Amniotic epithelial cell (primary cell): ENCODE results near the gene BAAT.
A peak's percentile ranks its signal among the peaks of the same experiment; 100 is the strongest.
"Not testable (repeated sequence)": the region's sequence is repeated elsewhere in the genome, so short reads cannot be mapped to it uniquely, and the experiment has no call there.

Experiments
- DNase-seq: peaks from one replicate; pipeline ENCODE4 v3.0.0-alpha.2; 2010; ENCODE audit warnings: low read depth

The BAAT gene

DNA sequence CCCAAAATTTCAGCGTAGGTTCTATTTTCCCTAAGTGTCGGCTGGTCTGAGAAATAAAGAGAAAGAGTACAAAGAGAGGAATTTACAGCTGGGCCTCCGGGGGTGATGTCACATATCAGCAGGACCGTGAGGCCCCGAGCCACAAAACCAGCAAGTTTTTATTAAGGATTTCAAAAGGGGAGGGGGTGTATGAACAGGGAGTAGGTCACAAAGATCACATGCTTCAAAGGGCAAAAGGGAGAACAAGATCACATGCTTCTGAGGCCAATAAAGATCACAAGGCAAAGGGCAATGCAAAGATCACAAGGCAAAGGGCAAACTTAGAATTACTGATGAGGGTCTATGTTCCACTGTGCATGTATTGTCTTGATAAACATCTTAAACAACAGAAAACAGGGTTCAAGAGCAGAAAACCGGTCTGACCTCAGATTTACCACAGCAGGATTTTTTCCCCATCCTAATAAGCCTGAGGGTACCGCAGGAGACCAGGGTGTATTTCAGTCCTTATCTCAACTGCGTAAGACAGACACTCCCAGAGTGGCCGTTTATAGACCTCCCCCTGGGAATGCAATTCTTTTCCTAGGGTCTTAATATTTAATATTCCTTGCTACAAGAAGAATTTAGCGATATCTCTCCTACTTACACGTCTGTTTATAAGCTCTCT lies at the start of gene BAAT:
Gene BAAT (minus strand): TSS at position 134 of the 664 bp plus-strand sequence. CDS start 13,602 bp downstream, outside the sequence.
- not testable (repeated sequence) for DNase-seq

DNA sequence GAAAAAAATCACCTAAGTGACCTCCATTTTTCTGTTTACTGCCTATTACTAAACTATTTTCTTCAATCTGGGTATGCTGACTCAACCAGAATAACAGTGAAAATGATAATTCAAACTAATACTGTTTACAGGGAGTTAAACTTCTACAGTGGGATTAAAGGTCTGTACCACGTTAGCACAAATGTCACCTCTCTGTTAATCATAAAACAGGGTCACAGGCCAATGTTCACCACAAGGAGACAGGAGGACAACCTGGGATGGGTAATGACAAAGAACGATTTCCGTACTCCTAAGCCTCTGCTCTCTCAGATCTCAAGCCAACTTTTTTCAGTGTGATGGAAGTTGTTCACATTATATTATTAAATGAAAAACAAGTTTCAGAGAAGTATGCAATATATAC lies 48.4 kb upstream of the BAAT start:
- no peak for DNase-seq

DNA sequence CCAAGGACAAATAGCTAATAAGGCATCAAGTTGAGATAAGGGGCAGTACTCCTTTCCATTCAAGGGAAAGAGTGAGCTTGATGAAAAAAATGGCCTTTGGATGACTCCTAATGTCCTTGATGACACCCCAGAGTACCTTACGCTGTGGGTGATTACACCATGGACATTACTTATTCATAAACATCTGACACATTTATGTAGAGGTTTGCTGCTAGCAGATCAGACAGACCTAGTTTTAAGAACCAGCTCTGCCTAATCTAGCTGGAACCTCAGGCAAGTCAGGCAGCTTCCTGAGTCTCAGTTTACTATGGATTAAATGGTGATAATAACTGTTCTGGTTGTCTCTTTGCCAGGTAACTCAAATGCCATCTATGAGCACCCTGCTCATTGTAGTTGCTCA lies 47.9 kb upstream of the BAAT start:
- DNase-seq = no peak

DNA sequence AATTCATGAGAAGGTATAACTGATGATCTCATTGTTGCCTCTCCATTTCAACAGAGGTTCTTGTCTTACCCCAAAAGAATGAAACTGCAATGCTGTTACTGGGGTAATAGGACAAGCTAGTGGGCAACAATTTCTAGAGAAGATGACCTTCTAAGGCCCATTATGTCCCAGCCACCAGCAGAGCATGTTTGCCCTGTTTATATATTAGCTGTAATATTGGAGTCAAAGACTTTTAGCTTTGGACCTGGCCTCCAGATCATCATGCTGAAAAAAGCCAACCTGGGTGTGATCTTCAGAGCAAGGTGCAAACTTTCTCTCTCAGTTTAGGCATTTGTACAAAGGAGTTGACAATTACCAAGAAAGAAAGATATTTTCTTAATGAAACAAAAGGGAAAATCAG lies 47.4 kb upstream of the BAAT start:
- DNase-seq = no peak

DNA sequence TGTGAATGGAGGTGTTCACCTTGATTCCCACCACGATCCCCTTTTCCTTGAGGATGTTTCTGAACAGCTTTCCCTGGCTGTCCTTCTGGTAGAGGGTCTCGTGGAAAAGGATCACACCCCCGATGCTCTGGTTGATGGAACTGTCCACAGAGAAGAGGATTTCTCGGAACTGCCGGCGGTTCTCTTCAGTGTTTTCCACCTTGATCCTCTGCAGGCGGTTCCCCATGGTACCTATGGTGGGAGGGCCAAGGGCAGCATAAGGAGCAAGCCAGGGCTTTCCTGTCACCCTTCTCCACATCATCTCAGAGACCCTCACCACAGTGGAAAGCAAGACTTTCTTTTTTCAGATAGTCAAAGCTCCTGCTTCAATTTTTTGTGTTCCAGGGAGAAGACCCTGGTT lies 44.9 kb upstream of the BAAT start:
- no peak for DNase-seq

DNA sequence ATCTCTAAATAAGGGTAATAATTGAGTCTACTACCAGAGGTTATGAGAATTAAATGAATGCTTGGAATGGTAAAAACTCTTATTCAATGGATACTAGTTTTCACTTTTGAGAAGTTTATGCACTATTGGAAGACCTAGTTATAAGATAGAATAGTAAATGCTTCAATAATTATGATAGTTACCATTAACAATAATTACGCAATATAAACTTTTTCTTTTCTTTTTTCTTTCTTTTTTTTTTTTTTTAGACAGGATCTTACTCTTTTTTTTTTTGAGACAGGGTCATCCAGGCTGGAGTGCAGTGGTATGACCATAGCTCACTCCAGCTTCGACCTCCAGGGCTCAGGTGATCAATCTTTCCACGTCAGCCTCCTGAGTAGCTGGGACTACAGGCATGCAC lies 44.1 kb upstream of the BAAT start:
- DNase-seq = no peak

DNA sequence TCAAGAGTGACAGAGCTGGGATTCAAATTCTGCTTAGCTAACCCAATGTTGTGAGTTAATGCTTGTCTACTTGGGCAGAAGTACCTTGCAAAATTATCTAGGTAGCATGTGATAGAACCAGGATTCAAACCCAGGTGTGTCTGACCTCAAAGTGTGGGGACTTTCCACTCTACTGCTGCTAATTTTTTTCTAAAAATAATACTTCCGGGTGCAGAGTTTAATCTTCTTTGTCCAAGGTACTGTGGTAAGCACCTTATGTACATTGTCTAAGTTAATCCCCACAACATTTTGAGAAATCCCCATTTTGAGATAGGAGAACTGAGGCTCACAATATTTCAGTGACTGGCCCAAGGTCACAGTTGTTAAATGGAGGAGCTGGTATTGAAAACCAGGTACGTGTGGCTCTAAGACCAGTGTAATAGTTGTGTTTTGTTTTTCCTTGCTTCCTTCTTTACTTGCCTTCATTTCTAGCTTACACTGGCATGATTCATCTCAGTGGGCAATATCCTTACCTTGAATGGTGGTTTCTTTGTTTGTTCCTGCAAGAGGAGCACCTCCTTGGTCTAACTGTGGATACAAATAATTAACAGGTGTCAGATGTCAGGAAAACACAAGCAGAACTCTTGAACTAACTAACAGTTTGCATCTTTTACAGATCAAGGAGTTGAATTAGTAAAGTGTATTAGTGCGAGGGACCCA lies 43.3 kb upstream of the BAAT start:
- no peak for DNase-seq

DNA sequence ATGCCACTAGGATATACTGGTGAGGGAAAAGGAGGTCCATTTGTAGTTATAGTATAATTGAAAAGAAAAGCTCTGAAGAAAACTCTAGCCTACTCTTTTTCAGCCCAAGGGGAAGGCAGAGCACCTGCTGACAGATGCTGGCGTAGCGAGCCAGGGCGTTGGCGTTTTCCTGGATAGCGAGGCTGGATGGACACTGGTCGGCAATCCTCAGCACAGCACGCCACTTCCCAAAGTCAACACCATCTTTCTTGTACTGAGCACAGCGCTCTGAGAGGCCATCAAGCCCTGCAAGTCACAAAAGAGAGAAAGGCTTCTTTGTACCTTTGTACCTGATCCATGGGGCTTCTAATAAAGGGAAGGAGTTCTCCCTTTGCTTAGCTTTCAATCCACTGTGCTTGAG lies 42.6 kb upstream of the BAAT start:
- DNase-seq = no peak

DNA sequence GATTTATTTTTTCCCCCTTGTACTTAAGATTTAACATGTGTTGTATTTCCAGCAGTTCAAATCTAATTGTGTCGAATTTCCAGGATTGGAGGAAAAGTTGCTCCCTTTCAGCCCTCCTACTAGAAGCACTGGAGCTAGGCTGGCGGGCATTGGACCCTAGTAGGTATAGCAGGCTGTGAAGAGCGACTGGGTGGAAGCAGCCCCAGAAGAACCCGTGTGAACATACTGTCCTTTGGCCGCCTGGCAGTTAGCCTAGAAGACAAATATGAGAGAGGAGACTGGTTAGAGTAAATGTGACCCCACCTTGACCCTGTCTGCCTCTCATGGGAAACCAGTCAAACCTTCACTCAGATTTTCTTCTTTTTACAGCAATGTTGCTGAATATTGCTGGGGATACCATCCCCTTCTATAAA lies 36.9 kb upstream of the BAAT start:
- no peak for DNase-seq

DNA sequence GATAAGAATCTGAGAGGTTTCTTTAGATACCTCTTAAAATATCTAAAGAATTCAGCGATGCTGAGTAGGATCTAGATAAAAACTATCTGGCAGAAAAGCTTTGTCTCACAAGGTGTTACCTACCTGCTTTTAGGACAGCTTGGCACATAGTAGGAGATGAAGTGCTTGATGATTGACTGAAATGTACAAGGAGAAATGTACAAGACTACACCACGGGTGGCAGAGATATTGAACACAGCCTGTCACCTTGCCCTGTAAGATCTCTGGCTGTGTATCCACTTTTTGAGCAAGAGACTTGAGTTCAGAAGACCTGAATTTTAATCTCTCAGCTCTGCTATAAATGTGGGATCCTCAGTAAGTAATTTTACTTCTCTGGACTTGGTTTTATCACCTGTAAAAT lies 35.1 kb upstream of the BAAT start:
- no peak for DNase-seq

DNA sequence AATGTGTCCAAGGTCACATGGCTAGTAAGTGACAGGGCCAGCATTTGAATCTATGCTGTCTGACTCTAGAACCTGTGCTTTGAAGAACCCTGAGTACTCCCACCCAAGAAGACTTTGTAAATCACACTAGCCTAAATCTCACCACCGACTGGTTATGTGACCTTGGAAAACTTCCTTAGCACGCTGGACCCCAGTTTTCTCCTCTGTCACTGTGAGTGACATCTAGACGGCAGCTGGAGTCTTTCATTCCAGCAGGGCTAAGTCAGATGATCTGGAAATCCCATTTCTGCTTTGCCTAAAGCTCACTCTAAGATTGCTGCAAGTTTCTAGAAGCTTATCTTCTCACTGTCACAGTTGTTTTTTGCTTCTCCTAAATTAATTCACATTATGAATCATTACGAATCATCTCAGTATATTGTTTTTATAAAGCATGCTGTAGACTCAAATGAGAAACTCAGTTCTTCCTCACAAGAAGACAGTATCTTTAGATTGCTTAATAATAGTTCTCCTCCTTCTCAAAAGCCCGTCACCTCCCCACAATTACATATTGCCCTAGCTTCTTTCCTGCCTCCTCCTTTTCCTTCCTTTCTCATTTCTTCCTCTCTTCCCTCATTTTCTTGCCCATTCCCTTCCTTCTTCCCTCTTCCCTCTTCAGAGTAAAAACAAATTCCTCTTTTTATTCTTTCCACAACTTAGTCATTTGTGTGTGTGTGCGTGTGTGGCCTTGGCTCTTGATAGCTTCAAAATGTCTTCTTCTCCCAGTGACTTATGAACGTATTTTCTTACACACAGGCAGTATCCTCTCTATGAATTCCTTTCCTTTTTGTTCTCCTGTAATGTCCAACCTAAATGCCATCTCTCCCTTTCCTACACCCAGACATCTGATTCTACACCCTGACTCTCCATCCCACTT lies 34.0 kb upstream of the BAAT start:
- peak; percentile 58 for DNase-seq

DNA sequence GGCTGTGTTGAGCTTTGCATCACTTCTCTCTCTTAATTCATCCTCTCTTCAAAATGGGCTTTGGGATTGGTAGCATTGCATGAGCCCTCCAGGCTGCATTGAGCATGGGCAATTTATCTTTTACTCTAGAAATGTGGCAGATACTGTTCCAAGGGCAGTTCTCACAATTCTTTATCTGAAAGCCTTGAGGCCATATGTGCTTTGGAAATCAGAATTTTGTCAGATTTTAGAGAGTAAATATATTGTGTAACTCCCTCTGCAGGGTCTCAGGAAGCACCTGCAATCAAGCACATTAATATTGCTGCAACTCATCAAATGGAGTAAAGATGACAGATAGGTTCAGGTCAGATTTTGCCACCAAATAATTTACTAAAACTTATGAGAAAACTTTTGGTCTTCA lies 33.2 kb upstream of the BAAT start:
- DNase-seq = no peak

DNA sequence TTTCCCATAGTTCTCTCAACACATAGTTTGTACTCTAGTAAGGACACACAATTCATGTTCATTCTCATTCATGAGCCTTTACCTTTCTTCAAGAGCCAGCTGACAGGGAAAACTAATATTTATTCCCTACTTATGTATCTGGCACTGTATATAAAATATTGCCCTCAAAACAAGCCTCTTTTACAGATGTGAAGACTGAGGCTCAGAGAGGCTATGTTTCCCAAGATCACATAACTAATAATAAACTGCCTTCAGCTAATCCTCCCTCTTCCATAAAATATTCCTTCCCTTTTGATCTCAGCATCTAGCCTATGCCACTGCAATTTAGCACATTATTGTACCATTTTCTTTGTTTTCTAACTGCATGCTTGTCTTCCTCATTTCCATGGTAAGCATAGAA lies 32.6 kb upstream of the BAAT start:
- DNase-seq = no peak

DNA sequence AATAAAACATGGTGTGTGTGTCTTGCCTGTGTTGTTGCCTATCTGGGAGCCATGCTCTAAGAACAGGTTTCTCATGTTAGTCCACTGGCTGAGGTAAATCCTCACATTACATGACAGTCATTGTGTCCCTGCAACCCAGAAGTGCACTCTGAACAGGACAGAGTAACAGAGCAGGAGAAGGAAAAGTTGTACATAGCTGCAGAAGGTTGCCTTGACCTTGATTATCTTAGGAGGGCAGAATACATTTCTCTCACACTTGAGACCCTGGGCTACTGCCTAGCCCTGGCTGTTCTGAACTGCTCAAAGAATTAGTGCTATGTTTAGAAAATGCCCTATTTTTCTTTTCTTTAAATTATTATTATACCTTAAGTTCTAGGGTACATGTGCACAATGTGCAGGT lies 30.8 kb upstream of the BAAT start:
- no peak for DNase-seq

DNA sequence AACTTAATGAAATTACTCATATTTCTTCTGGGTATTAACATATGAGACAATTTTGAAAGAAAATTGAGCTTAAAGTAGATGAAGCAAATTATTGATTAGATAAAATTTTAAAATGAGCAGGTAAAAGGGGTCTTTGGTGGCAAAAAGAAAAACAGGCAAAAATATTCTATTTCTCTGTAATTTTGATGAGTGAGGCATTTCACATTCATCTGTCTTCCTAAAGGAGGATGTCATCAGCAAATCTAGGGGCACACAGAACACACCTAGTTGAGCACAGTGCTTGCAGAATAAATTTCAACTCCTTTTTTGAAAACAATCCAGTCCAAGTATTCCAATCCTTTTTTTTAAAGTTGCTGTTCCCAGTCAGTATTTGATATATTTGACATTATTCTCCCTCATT lies 30.0 kb upstream of the BAAT start:
- DNase-seq = no peak

DNA sequence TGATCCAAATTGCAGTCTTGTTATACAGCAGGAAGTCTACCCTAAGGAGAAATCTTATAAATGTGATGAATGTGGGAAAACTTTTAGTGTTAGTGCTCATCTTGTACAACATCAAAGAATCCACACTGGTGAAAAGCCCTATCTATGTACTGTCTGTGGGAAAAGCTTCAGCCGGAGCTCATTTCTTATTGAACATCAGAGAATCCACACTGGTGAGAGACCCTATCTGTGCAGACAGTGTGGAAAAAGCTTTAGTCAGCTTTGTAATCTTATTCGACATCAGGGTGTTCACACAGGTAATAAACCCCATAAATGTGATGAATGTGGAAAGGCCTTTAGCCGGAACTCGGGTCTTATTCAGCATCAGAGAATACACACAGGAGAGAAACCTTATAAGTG lies 24.3 kb upstream of the BAAT start:
- DNase-seq = peak; percentile 51

DNA sequence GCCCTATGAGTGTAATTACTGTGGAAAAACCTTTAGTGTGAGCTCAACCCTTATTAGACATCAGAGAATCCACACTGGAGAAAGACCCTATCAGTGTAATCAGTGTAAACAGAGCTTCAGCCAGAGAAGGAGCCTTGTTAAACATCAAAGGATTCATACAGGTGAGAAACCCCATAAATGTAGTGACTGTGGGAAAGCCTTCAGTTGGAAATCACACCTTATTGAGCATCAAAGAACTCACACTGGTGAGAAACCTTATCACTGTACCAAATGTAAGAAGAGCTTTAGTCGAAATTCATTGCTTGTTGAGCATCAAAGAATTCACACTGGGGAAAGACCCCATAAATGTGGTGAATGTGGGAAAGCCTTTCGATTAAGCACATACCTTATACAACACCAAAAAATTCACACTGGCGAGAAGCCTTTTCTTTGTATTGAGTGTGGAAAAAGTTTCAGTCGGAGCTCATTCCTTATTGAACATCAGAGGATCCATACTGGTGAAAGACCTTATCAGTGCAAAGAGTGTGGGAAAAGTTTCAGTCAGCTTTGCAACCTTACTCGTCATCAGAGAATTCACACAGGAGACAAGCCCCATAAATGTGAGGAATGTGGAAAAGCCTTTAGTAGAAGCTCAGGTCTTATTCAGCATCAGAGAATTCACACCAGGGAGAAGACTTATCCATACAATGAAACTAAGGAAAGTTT lies 23.7 kb upstream of the BAAT start:
- peak; percentile 16 for DNase-seq

DNA sequence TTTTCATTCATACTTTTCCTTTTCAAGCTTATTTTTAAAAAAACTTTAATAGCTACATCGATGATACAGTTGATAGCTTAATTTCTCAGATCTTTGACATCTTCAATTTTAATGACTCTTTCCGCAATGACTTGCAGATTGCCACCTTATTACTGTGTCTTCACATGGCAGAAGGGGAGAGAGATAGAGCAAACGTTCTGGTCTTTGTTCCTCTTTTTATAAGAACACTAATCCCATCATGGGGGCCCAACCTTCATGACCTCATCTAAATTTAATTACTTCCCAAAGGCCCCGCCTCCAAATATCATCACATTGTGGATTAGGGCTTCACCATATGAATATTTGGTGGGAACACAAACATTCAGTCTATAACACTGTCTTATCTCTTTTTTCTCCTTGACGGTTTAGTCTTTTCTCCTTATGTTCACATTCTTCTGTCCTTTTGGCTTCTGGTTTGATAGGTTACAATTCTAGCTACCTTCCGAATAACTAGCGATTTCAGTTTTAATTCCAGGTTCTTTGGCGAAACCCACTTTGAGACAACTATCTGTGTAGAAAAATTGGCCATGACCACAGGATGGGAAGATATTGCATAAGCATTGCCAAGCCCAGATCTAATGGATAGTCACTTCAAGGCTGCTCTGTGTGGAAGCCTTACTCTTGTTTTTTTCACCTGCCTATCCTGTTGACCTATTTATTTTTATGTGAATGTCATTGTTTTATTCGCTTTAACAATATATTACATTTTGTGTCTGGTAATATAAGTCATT lies 18.9 kb upstream of the BAAT start:
- DNase-seq = no peak

DNA sequence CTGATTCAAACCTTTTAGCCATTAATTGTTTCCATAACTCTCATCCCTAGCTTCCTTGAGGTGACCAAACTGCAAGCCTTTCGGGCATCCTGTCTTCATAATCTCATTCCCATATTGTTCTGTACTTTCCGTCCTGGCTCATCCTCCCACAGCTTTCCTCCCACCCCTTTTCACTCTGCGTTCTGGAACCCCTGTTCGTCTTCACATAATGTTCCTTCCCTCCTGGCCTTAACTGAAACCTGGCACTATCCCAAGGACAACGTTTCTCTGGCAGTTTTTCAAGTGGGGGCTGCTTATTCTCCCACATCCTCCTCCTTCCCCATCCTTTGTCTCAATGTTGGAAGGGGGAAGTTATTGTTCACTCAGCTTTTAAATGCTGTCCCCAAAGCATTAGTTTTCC lies 15.3 kb upstream of the BAAT start:
- peak; percentile 76 for DNase-seq

DNA sequence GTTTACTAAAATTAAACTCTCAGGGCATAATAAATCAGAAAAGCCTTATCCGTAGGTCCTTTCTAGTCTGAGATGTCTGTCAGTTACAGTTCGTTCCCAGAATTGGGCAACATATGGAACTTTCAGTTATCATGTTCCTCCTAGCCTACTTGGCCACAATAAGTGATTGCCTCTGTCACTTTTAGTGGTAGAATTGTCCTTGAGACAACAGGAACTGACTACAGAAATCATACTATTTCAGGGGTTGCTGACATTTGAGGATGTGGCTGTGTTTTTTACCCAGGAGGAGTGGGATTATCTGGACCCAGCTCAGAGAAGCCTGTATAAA lies 14.8 kb upstream of the BAAT start:
- DNase-seq = peak; percentile 12

DNA sequence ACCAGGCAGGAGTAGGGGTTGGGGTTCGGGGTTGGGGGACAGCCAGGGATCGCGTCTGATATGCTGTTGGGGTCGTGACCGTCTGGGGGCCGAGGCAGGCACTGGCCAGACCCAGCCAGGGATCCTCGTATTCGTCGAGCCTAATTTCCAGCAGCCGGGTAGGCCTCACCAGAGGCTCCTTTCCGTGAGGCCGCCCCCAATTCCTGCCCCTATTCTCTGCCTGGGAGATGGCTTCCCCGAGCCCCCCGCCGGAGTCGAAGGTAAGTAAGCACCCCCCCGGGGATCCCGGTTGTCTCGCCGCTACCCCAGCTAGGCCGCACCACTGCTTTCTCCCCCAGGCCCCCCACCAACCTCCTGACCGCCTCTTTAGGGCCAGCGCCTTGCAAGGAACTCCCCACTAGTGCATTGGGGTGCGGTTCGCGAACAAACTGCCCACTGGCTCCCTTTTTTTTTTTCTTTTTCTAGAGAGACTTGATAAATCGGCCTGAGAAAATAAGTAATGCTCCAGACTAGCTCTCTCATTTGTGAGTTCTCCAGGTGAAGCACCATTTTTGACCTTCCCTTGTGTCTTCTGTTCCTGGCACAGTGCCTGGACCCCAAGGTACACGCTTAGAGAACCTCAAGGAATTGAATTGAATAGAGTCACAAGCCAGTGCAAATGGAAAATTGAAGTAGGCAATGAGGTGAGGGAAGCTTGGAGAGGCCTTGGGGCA lies 14.3 kb upstream of the BAAT start:
- no peak for DNase-seq
